Measurements from ENCODE around the gene GPX6.

The GPX6 gene

DNA sequence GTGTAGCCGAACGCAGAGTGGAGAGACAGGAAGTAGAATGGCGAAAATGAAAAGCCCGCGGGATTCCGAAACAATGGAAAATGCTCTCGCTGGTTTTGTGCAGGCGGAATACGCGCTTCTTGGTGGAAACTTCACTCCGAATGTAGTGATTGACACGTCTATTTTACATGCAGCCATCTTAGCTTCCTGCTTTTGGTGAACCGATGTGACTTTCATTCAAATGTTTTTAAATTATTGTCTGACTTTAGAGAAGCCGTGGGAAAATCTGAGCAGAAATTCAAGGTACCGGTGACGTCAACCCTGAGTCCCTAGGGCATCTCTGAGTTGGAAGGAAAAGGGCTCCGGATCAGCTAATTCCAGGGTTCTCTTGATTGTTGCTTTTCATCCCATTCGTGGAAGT is 21.5 kb upstream of the GPX6 start:
- no peak overlapping the region for H3K27ac ChIP-seq
- TF ChIP-seq, protein P1, sequence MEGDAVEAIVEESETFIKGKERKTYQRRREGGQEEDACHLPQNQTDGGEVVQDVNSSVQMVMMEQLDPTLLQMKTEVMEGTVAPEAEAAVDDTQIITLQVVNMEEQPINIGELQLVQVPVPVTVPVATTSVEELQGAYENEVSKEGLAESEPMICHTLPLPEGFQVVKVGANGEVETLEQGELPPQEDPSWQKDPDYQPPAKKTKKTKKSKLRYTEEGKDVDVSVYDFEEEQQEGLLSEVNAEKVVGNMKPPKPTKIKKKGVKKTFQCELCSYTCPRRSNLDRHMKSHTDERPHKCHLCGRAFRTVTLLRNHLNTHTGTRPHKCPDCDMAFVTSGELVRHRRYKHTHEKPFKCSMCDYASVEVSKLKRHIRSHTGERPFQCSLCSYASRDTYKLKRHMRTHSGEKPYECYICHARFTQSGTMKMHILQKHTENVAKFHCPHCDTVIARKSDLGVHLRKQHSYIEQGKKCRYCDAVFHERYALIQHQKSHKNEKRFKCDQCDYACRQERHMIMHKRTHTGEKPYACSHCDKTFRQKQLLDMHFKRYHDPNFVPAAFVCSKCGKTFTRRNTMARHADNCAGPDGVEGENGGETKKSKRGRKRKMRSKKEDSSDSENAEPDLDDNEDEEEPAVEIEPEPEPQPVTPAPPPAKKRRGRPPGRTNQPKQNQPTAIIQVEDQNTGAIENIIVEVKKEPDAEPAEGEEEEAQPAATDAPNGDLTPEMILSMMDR (IDR thresholded peaks at IDR 0.05) = no peak
- TF ChIP-seq ZFX (IDR thresholded peaks at IDR 0.05; ENCODE audit: borderline replicate concordance) = no peak

- no peak for TF ChIP-seq ZFX (IDR thresholded peaks at IDR 0.05; ENCODE audit: borderline replicate concordance)
- TF ChIP-seq, protein P1 (IDR thresholded peaks at IDR 0.05) = no peak
- H3K27ac ChIP-seq = no peak overlapping the region
Measured at GRCh38 chr6:28534875-28535274, 19.3 kb upstream of the GPX6 start.

DNA sequence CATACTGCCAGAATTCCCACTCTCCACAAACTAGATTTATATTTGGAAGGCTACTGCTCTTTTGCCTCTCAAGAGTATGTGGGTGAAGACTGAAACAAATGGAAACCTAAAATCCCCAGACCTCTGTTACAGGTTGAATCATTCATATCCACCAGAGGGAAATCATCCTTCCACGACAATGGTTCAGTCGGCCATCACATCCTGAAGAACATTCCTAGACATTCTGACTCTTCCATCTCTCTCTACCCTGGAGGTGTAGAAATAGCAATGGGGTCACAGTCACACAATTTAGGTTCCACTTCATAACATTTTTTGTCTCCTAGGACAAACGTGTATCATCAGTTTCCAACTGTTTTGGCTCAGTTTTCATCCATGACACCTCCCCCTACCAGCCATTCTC is 18.7 kb upstream of the GPX6 start:
- no peak overlapping the region for H3K27ac ChIP-seq
- TF ChIP-seq, protein P1 (IDR thresholded peaks at IDR 0.05) = no peak
- TF ChIP-seq ZFX (IDR thresholded peaks at IDR 0.05; ENCODE audit: borderline replicate concordance) = no peak

- TF ChIP-seq, protein P1 (IDR thresholded peaks at IDR 0.05) = no peak; the same call in 1 of the 2 replicates
- TF ChIP-seq ZFX (IDR thresholded peaks at IDR 0.05; ENCODE audit: borderline replicate concordance) = no peak
- no peak overlapping the region for H3K27ac ChIP-seq
Measured at GRCh38 chr6:28531479-28532128, 16.0 kb upstream of the GPX6 start.

GRCh38 chr6:28530777-28531176 is 15.2 kb upstream of the GPX6 start:
- no peak for TF ChIP-seq ZFX (IDR thresholded peaks at IDR 0.05; ENCODE audit: borderline replicate concordance)
- TF ChIP-seq, protein P1 (IDR thresholded peaks at IDR 0.05) = no peak

DNA sequence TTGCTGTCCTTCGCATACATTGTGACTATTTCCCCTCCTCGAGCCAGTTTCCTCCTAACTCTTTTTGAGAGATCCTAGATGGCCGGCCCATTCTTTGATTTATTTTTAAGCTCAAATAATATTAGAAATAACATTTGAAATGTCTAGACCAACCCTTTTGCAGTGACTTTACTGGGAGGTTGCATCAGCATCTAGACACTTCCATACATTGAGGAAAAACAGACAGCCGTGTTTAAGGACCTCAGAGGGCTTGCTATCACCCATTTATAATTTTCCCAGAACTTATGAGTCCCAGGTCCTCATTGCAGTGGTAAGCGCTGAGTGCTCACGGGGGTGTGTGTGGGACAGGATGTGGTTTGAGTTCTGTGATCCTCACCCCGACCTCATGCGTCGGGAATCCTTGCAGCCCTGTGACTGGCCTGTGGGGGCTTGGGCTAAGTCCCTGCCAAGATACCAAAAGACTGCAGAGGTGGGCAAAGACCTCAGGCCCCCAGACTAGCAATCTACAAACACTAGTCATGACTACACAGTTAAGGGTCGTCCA is 10.0 kb upstream of the GPX6 start, which contains the start of gene GPX5:
TSS of gene GPX5 (plus strand) at position 386 of the 544 bp plus-strand sequence. CDS start at position 519, 133 bp downstream.
- TF ChIP-seq ZFX (IDR thresholded peaks at IDR 0.05; ENCODE audit: borderline replicate concordance) = no peak
- TF ChIP-seq, protein P1 (IDR thresholded peaks at IDR 0.05) = no peak
- no peak within 1 kb of the TSS for H3K27ac ChIP-seq

More at GRCh38 chr6:28530777-28531176, 15.2 kb upstream of the GPX6 start:
- H3K27ac ChIP-seq = no peak overlapping the region

GRCh38 chr6:28523241-28523622 is 7.6 kb upstream of the GPX6 start:
- TF ChIP-seq, protein P1 (IDR thresholded peaks at IDR 0.05) = no peak
- no peak for TF ChIP-seq ZFX (IDR thresholded peaks at IDR 0.05; ENCODE audit: borderline replicate concordance)
- H3K27ac ChIP-seq = no peak overlapping the region
